GM12878 (cell line): Measurements from ENCODE around the gene GPR152. TPM values are rescaled to one million over a fixed set of nuclear protein-coding genes. Genes with fewer than 3 reads are reported as not detected.
A peak's percentile ranks its signal among the peaks of the same experiment; 100 is the strongest.

Source experiments
- ATAC-seq: fragments of 200-7000 bp; cut with Tn5 transposase; 3 replicates; pipeline ENCODE4 v1.9.1; 2020; ENCODE audit warnings: mild to moderate bottlenecking, moderate library complexity
- BruUV-seq: library from RNA; stranded (reverse); fragments of 400-500 nt; replicated peaks from 2 replicates; lab custom pipeline; 2021; lab: Mats Ljungman, UMichigan
- CTCF ChIA-PET: fragments of 300-600 bp; sonication (Branson Sonifier 250); formaldehyde crosslinking; extraction: SDS; loops from one replicate; lab custom pipeline; 2021; ENCODE audit warnings: inconsistent platforms; lab: Yijun Ruan, JAX
- POLR2A ChIA-PET: fragments of 350-600 bp; formaldehyde crosslinking; extraction: SDS; loops from one replicate; lab custom pipeline; 2021; ENCODE audit warnings: inconsistent platforms; lab: Charles Lee
- RAD21 ChIA-PET: fragments of 300-600 bp; sonication (Branson Sonifier 250); formaldehyde crosslinking; loops from one replicate; lab custom pipeline; 2023; ENCODE audit warnings: antibody characterized with exemption; ENCODE audit not compliant: unreplicated experiment; lab: Charles Lee
- SMC1A ChIA-PET: fragments of 300-600 bp; sonication (Branson Sonifier 250); formaldehyde crosslinking; loops from one replicate; lab custom pipeline; 2023; ENCODE audit not compliant: unreplicated experiment, uncharacterized antibody; lab: Charles Lee
- DNase-seq: peaks from one replicate; pipeline ENCODE4 v3.0.0-alpha.2; 2011; ENCODE audit warnings: low read depth, low spot score
- FAIRE-seq: peaks from 3 replicates; lab custom pipeline; 2011; peaks lifted over from hg19 to GRCh38; lab: Jason Lieb, UNC
- H2AFZ ChIP-seq: 2 replicates; pipeline ENCODE4 v1.6.0; 2011; ENCODE audit warnings: low read depth, low read length, control low read depth; ENCODE audit not compliant: control insufficient read depth
- H3K27ac ChIP-seq: 2 replicates; pipeline ENCODE4 v1.5.1; 2011; ENCODE audit warnings: control low read depth; ENCODE audit not compliant: control insufficient read depth, insufficient read depth
- H3K27me3 ChIP-seq, 2 experiments: replicated peaks in 1 of 2; 2 replicates each; pipeline versions ENCODE4 v1.6.0 to v1.6.1; 2011; ENCODE audit warnings: low read length in 1 of 2; ENCODE audit not compliant: control insufficient read depth in 2 of 2, insufficient read depth in 2 of 2
- H3K36me3 ChIP-seq, 2 experiments: 2 replicates each; pipeline ENCODE4 v1.5.1; 2011; ENCODE audit warnings: low read length in 1 of 2; ENCODE audit not compliant: control insufficient read depth in 2 of 2, insufficient read depth in 2 of 2
- H3K4me1 ChIP-seq: 2 replicates; pipeline ENCODE4 v1.6.1; 2011; ENCODE audit warnings: mild to moderate bottlenecking, low read length, moderate library complexity, mixed read lengths; ENCODE audit not compliant: control insufficient read depth, insufficient read depth
- H3K4me2 ChIP-seq: 2 replicates; pipeline ENCODE4 v1.6.0; 2011; ENCODE audit warnings: control low read depth; ENCODE audit not compliant: control insufficient read depth, insufficient read depth
- H3K4me3 ChIP-seq: fragments of 200-600 bp; sonication (generic); 2 replicates; pipeline ENCODE4 v1.5.1; 2016
- H3K79me2 ChIP-seq: 2 replicates; pipeline ENCODE4 v1.6.0; 2011; ENCODE audit warnings: low read length; ENCODE audit not compliant: control insufficient read depth, insufficient read depth
- H3K9ac ChIP-seq: 2 replicates; pipeline ENCODE4 v1.8.0; 2011; ENCODE audit warnings: low read length, control low read depth, mixed read lengths; ENCODE audit not compliant: control insufficient read depth, insufficient read depth
- H3K9me3 ChIP-seq: replicated peaks from 3 replicates; pipeline ENCODE4 v1.5.1; 2011; ENCODE audit warnings: mild to moderate bottlenecking, low read length; ENCODE audit not compliant: control insufficient read depth, insufficient read depth
- H4K20me1 ChIP-seq: 2 replicates; pipeline ENCODE4 v1.6.0; 2011; ENCODE audit not compliant: control insufficient read depth, insufficient read depth
- CBX3 ChIP-seq: fragments of 200-600 bp; sonication (generic); IDR thresholded peaks from 2 replicates; pipeline ENCODE4 v1.6.1; 2016; ENCODE audit warnings: low read depth, borderline replicate concordance
- POLR2A ChIP-seq: IDR thresholded peaks from 2 replicates; pipeline ENCODE4 v1.6.1; 2011; ENCODE audit warnings: low read depth, mild to moderate bottlenecking, low read length
- RAD21 ChIP-seq: IDR thresholded peaks from 2 replicates; pipeline ENCODE4 v1.6.1; 2011; ENCODE audit warnings: mild to moderate bottlenecking, low read depth, low read length, moderate library complexity; ENCODE audit not compliant: insufficient read depth
- TCF7 ChIP-seq: IDR thresholded peaks from 2 replicates; pipeline ENCODE4 v1.6.1; 2014; ENCODE audit warnings: antibody characterized with exemption, borderline replicate concordance
- ZBTB4 ChIP-seq: fragments of 450-650 bp; formaldehyde crosslinking; IDR thresholded peaks from 2 replicates; pipeline ENCODE4 v1.4.0; 2022; ENCODE audit warnings: mild to moderate bottlenecking, moderate library complexity
- WGBS: methylation state at CpG from one replicate; pipeline ENCODE4 v1.1.6; 2016; ENCODE audit warnings: low lambda C conversion rate; ENCODE audit not compliant: insufficient replicate concordance, insufficient coverage; ENCODE audit errors: missing lambda C conversion rate; 5-methylcytosine and 5-hydroxymethylcytosine counted together
- in situ Hi-C: fragments of 300-500 bp; cut with MboI; formaldehyde crosslinking; loops from 9 replicates; pipeline ENCODE4 v1.14.3; 2018; ENCODE audit warnings: mixed read lengths
- intact Hi-C: fragments of 100-400 bp; cut with micrococcal nuclease; formaldehyde crosslinking; loops from one replicate; pipeline ENCODE4 v1.14.2; 2022; ENCODE audit not compliant: unreplicated experiment
- polyA plus RNA-seq, 11 experiments: library from polyadenylated mRNA; depleted of rRNA in 4 of 11; unstranded in 6 of 11; stranded (reverse) in 5 of 11; fragments of >200 nt; fragmentation: Nextera tagmentation in 4 of 11; fragmentation: Illumina TruSeq in 1 of 11; extraction: Ambion mirVana in 4 of 11; extraction: Trizol in 1 of 11; gene quantifications; 1 replicate in 1 of 11; 2 replicates in 10 of 11; pipeline versions ENCODE4 v1.2.1 to v1.2.3, GENCODE V29; 2011 to 2016; ENCODE audit warnings: inconsistent platforms in 2 of 11, missing spikeins in 2 of 11, low read depth in 1 of 11
- total RNA-seq, 4 experiments: library from RNA; depleted of rRNA in 3 of 4; stranded (reverse); fragments of >200 nt in 3 of 4; fragmentation: Illumina TruSeq in 1 of 4; extraction: Trizol in 1 of 4; gene quantifications; 2 replicates each; pipeline versions ENCODE4 v1.2.1 to v1.2.3, GENCODE V29; 2013 to 2021

The GPR152 gene
- total and polyA plus RNA-seq, 10 of the 15 experiments (the other 5 are each of a cell fraction or from before 2014, with no cell fraction given), result not detected

GRCh38 chr11:67494371-67495233, 42.1 kb upstream of the GPR152 start:
- POLR2A ChIA-PET, result no interaction called here
- intact Hi-C loops, result no loop called here
- no peak overlapping the region for H2AFZ ChIP-seq
- peaks cover 4 to 21% of the 10 kb centered on the region in 2 experiments; a peak in 3 of 4 replicates for H3K36me3 ChIP-seq
- H3K4me2 ChIP-seq, result no peak overlapping the region
- ATAC-seq (no peak), DNase-seq (no peak), FAIRE-seq (no peak)
- SMC1A ChIA-PET, result no interaction called here
- H3K4me1 ChIP-seq, result no peaks in the 10 kb centered on the region
- in situ Hi-C loops, result no loop called here
- no peaks in the 10 kb centered on the region; the same call in 1 of the 2 replicates for H4K20me1 ChIP-seq
- H3K9ac ChIP-seq, result no peak overlapping the region
- H3K27ac ChIP-seq, result no peak overlapping the region
- CTCF ChIA-PET, result no interaction called here
- no peak overlapping the region for H3K4me3 ChIP-seq
- 95% methylated on average over 43 of the region's 59 CpGs for WGBS
- RAD21 ChIA-PET, result interaction anchor here (0.8 kb wide), 1 partner anchor 140 kb away, joined by 3 read pairs; no protein-coding TSS in a partner anchor
- H3K79me2 ChIP-seq, result no peaks in the 10 kb centered on the region
- BruUV-seq, result no TSS peak
- 0 out of 2 replicates have a peak, but pooled peaks have one; percentile 8 for TF ChIP-seq POLR2A
- TF ChIP-seq CBX3, result no peak
- no peak for TF ChIP-seq ZBTB4
- TF ChIP-seq TCF7, result no peak
- no peak for TF ChIP-seq RAD21
- no peaks in the 10 kb centered on the region for H3K9me3 ChIP-seq
- no peaks in the 10 kb centered on the region for H3K27me3 ChIP-seq
